HepG2 (cell line): ENCODE measurements around the gene ADCY7. TPM values are rescaled to one million over a fixed set of nuclear protein-coding genes. Genes with fewer than 3 reads are reported as not detected.

Experiments used
- AGO1 ChIP-seq: fragments of 200-400 bp; formaldehyde crosslinking; IDR thresholded peaks from 2 replicates; pipeline ENCODE4 v1.6.1; 2017; ENCODE audit warnings: mild to moderate bottlenecking, low read depth, low read length, moderate library complexity; ENCODE audit not compliant: poor library complexity, severe bottlenecking
- CTCF ChIP-seq: sonication (generic); formaldehyde crosslinking; IDR thresholded peaks from 2 replicates; pipeline ENCODE4 v1.5.0; 2020; ENCODE audit warnings: mild to moderate bottlenecking, missing genetic modification reagents, moderate library complexity
- GTF2F1 ChIP-seq: fragments of 150-350 bp; IDR thresholded peaks from 2 replicates; pipeline ENCODE4 v1.6.1; 2014; ENCODE audit warnings: low read length
- HDAC6 ChIP-seq: fragments of 200-600 bp; sonication (generic); IDR thresholded peaks from 2 replicates; pipeline ENCODE4 v1.7.0; 2017; ENCODE audit warnings: mild to moderate bottlenecking, antibody characterized with exemption, low read length, low read depth
- HNRNPLL ChIP-seq: fragments of 200-400 bp; formaldehyde crosslinking; IDR thresholded peaks from 2 replicates; pipeline ENCODE4 v1.6.1; 2017; ENCODE audit warnings: mild to moderate bottlenecking, low read depth, low read length; ENCODE audit not compliant: poor library complexity, severe bottlenecking
- HOXA3 ChIP-seq: sonication (generic); formaldehyde crosslinking; IDR thresholded peaks from 2 replicates; pipeline ENCODE4 v1.5.0; 2020; ENCODE audit warnings: missing genetic modification reagents
- MEIS1 ChIP-seq: sonication (generic); formaldehyde crosslinking; IDR thresholded peaks from 2 replicates; pipeline ENCODE4 v1.9.0; 2021; ENCODE audit warnings: mild to moderate bottlenecking, missing genetic modification reagents, moderate library complexity, borderline replicate concordance
- PAWR ChIP-seq: sonication (generic); formaldehyde crosslinking; IDR thresholded peaks from 2 replicates; pipeline ENCODE4 v1.4.0; 2020; ENCODE audit warnings: missing genetic modification reagents, mild to moderate bottlenecking, borderline replicate concordance
- PHF5A ChIP-seq: IDR thresholded peaks from one replicate; pipeline ENCODE4 v1.6.1; 2018; ENCODE audit warnings: low read depth, missing genetic modification reagents; ENCODE audit not compliant: unreplicated experiment
- PHF8 ChIP-seq: sonication (generic); formaldehyde crosslinking; IDR thresholded peaks from 2 replicates; pipeline ENCODE4 v1.5.0; 2020; ENCODE audit warnings: missing genetic modification reagents
- SIX1 ChIP-seq: sonication (generic); formaldehyde crosslinking; IDR thresholded peaks from 2 replicates; pipeline ENCODE4 v1.4.0; 2020; ENCODE audit warnings: missing genetic modification reagents, borderline replicate concordance
- TBL1XR1 ChIP-seq: fragments of 150-350 bp; IDR thresholded peaks from 2 replicates; pipeline ENCODE4 v1.6.1; 2014; ENCODE audit warnings: borderline replicate concordance, low read length; ENCODE audit not compliant: partially characterized antibody
- TCF12 ChIP-seq, 2 experiments: fragments of 450-650 bp in 1 of 2; sonication (generic) in 1 of 2; formaldehyde crosslinking in 1 of 2; IDR thresholded peaks; 2 replicates each; pipeline versions ENCODE4 v1.6.1 to v1.8.0; 2017 to 2022; ENCODE audit warnings: antibody characterized with exemption in 1 of 2, mild to moderate bottlenecking in 1 of 2, missing genetic modification reagents in 1 of 2, moderate library complexity in 1 of 2
- U2AF2 ChIP-seq: fragments of 200-400 bp; formaldehyde crosslinking; IDR thresholded peaks from 2 replicates; pipeline ENCODE4 v1.6.1; 2017; ENCODE audit warnings: low read depth, mild to moderate bottlenecking, low read length
- ZC3H4 ChIP-seq: sonication (generic); formaldehyde crosslinking; IDR thresholded peaks from 2 replicates; pipeline ENCODE4 v1.4.0; 2020; ENCODE audit warnings: missing genetic modification reagents, borderline replicate concordance
- ZNF234 ChIP-seq: sonication (generic); formaldehyde crosslinking; conservative IDR thresholded peaks from 2 replicates; pipeline ENCODE4 v1.5.1; 2020; ENCODE audit warnings: mild to moderate bottlenecking, missing genetic modification reagents
- ZNF256 ChIP-seq: sonication (generic); formaldehyde crosslinking; conservative IDR thresholded peaks from 2 replicates; pipeline ENCODE4 v1.4.0; 2020; ENCODE audit warnings: missing genetic modification reagents
- ZNF496 ChIP-seq: sonication (generic); formaldehyde crosslinking; IDR thresholded peaks from 2 replicates; pipeline ENCODE4 v1.8.1; 2023; ENCODE audit warnings: mild to moderate bottlenecking, moderate library complexity, missing genetic modification reagents; ENCODE audit not compliant: insufficient replicate concordance
- ZNF563 ChIP-seq: sonication (generic); formaldehyde crosslinking; IDR thresholded peaks from 2 replicates; pipeline ENCODE4 v1.8.0; 2022; ENCODE audit warnings: mild to moderate bottlenecking, moderate library complexity, missing genetic modification reagents
- ZNF615 ChIP-seq: sonication (generic); formaldehyde crosslinking; IDR thresholded peaks from 2 replicates; pipeline ENCODE4 v1.5.0; 2020; ENCODE audit warnings: mild to moderate bottlenecking, missing genetic modification reagents, borderline replicate concordance
- ZNF782 ChIP-seq: sonication (generic); formaldehyde crosslinking; IDR thresholded peaks from 2 replicates; pipeline ENCODE4 v1.4.0; 2020; ENCODE audit warnings: missing genetic modification reagents, mild to moderate bottlenecking, borderline replicate concordance
- polyA plus RNA-seq, 8 experiments: library from polyadenylated mRNA; depleted of rRNA in 3 of 8; stranded (reverse) in 7 of 8; unstranded in 1 of 8; fragments of >200 nt; fragmentation: Illumina TruSeq in 4 of 8; extraction: Trizol in 4 of 8; gene quantifications; 2 replicates each; pipeline versions ENCODE4 v1.2.1 to v1.2.3, GENCODE V29; 2011 to 2016; ENCODE audit warnings: low read depth in 4 of 8, missing spikeins in 1 of 8, mixed read lengths in 1 of 8; ENCODE audit not compliant: insufficient read depth in 1 of 8
- total RNA-seq, 5 experiments: library from RNA; depleted of rRNA; stranded (reverse); fragments of >200 nt; fragmentation: Illumina TruSeq; extraction: Trizol; gene quantifications; 2 replicates each; pipeline ENCODE4 v1.2.3, GENCODE V29; 2016; ENCODE audit warnings: low read depth in 1 of 5
- TF ChIP-seq, protein P1 (sequence below): sonication (generic); formaldehyde crosslinking; IDR thresholded peaks from 2 replicates; pipeline ENCODE4 v1.4.0; 2020; ENCODE audit warnings: missing genetic modification reagents, borderline replicate concordance

The ADCY7 gene
- total and polyA plus RNA-seq, 2 of the 13 experiments (the other 11 are each of a cell fraction or from before 2014, with no cell fraction given), result 2.2 to 4.3 TPM

DNA sequence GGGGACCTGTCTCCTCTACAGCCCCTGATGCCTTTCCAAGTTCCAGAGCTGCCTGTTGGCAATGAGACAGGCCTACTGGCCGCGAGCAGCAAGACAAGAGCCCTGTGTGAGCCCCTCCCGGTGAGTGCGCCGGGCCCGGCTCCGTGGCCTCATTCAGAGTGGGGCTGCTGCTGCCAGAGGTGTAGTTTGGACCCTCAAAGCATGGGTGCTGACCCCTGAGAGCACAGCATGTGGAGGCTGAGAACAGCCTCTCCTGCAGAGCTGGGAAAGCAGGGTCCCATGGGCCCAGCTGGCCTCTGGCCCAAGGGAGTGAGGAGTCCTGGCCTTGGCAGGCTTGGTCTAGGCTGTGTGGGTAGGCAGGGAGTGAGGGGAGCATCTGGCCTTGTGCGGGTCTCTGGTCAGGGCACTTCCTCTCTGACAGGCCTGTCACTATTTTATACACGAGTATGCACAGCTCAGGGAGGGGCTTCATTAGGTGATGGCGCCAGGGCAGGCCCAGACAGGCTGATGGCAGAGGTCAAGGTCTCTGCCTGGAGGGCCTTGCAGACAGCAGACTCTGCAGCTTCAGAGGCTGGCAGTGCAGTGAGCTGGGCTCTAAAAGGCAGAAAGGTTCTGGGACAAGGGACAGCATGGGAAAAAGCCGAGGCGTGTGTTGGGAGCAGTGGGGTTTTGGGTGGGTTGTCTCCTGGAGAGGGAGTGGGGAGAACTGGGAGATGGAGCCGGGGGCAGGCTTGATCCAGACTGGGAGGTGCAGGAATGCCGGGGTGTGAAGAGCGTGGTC is 43.4 kb downstream of the ADCY7 start (continued):
- TF ChIP-seq AGO1 (peak; percentile 22), ZNF234 (CRISPR knock-in tag) (no peak), TCF12 (IDR thresholded peaks at IDR 0.05) (no peak), TCF12 (CRISPR knock-in tag; IDR thresholded peaks at IDR 0.05) (no peak), TBL1XR1 (no peak), CTCF (CRISPR knock-in tag) (0 out of 2 replicates have a peak, but pooled peaks have one; percentile 3), SIX1 (CRISPR knock-in tag) (no peak), HNRNPLL (peak; percentile 14), U2AF2 (no peak), MEIS1 (CRISPR knock-in tag) (peak; percentile 96; the same call in 1 of the 2 replicates), ZNF256 (CRISPR knock-in tag) (no peak), GTF2F1 (no peak), PAWR (CRISPR knock-in tag) (no peak), HDAC6 (no peak), ZNF563 (peak; percentile 34; the same call in 1 of the 2 replicates), ZNF615 (CRISPR knock-in tag) (no peak), PHF8 (CRISPR knock-in tag) (peak; percentile 33), HOXA3 (CRISPR knock-in tag) (peak; percentile 45; the same call in 1 of the 2 replicates), ZC3H4 (CRISPR knock-in tag) (no peak), PHF5A (CRISPR knock-in tag) (no peak), ZNF782 (CRISPR knock-in tag) (no peak), ZNF496 (CRISPR knock-in tag) (no peak)
- TF ChIP-seq, protein P1, sequence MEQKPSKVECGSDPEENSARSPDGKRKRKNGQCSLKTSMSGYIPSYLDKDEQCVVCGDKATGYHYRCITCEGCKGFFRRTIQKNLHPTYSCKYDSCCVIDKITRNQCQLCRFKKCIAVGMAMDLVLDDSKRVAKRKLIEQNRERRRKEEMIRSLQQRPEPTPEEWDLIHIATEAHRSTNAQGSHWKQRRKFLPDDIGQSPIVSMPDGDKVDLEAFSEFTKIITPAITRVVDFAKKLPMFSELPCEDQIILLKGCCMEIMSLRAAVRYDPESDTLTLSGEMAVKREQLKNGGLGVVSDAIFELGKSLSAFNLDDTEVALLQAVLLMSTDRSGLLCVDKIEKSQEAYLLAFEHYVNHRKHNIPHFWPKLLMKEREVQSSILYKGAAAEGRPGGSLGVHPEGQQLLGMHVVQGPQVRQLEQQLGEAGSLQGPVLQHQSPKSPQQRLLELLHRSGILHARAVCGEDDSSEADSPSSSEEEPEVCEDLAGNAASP (CRISPR knock-in tag), result 0 out of 2 replicates have a peak, but pooled peaks have one; percentile 33
